A673 (cell line): ENCODE results near the gene KLF16. TPM values are rescaled to one million over a fixed set of nuclear protein-coding genes. Genes with fewer than 3 reads are reported as not detected.

Experiments used
- BruUV-seq: library from RNA; stranded (reverse); fragments of 400-500 nt; replicated peaks from 2 replicates; lab custom pipeline; 2021; lab: Mats Ljungman, UMichigan
- CTCF ChIA-PET: fragments of 300-600 bp; sonication (Branson Sonifier 250); formaldehyde crosslinking; loops from one replicate; lab custom pipeline; 2022; ENCODE audit warnings: antibody characterized with exemption; lab: Charles Lee
- POLR2A ChIA-PET: fragments of 300-600 bp; sonication (Branson Sonifier 250); formaldehyde crosslinking; loops from one replicate; lab custom pipeline; 2022; ENCODE audit warnings: antibody characterized with exemption; ENCODE audit not compliant: low non-redundant PET; lab: Charles Lee
- DNase-seq: peaks from one replicate; pipeline ENCODE4 v3.0.0-alpha.2; 2015; ENCODE audit warnings: low spot score
- H3K27ac ChIP-seq: fragments of 200-600 bp; sonication (generic); 2 replicates; pipeline ENCODE4 v1.5.1; 2016; ENCODE audit warnings: mixed run types, low read depth, mild to moderate bottlenecking, mixed read lengths, antibody characterized with exemption, low read length; ENCODE audit not compliant: poor library complexity, severe bottlenecking
- H3K27me3 ChIP-seq: fragments of 200-600 bp; sonication (generic); replicated peaks from 2 replicates; pipeline ENCODE4 v1.6.1; 2017; ENCODE audit warnings: mixed run types, low read depth, mild to moderate bottlenecking, mixed read lengths, antibody characterized with exemption, low read length; ENCODE audit not compliant: insufficient read depth, poor library complexity
- H3K36me3 ChIP-seq: fragments of 200-600 bp; sonication (generic); 2 replicates; pipeline ENCODE4 v1.6.1; 2016; ENCODE audit warnings: mixed run types, mild to moderate bottlenecking, mixed read lengths, antibody characterized with exemption, low read length; ENCODE audit not compliant: insufficient read depth, poor library complexity, severe bottlenecking
- H3K4me1 ChIP-seq: fragments of 200-600 bp; sonication (generic); 2 replicates; pipeline ENCODE4 v1.6.1; 2017; ENCODE audit warnings: mixed run types, mild to moderate bottlenecking, mixed read lengths, antibody characterized with exemption, low read length; ENCODE audit not compliant: insufficient read depth, poor library complexity, severe bottlenecking
- H3K4me3 ChIP-seq: fragments of 200-600 bp; sonication (generic); 2 replicates; pipeline ENCODE4 v1.5.1; 2016; ENCODE audit warnings: low read depth, mixed run types, mild to moderate bottlenecking, mixed read lengths, low read length; ENCODE audit not compliant: poor library complexity, severe bottlenecking
- H3K9me3 ChIP-seq: fragments of 200-600 bp; sonication (generic); 2 replicates; pipeline ENCODE4 v1.6.1; 2016; ENCODE audit warnings: mixed run types, low read depth, mild to moderate bottlenecking, mixed read lengths, antibody characterized with exemption, low read length; ENCODE audit not compliant: poor library complexity, severe bottlenecking
- CTCF ChIP-seq: fragments of 300-800, 200-600 bp; sonication (generic); conservative IDR thresholded peaks from 2 replicates; pipeline ENCODE4 v1.5.1; 2017; ENCODE audit warnings: low read depth, mild to moderate bottlenecking, antibody characterized with exemption, low read length, moderate library complexity, mixed read lengths
- EZH2 ChIP-seq: fragments of 200-600 bp; sonication (generic); IDR thresholded peaks from 2 replicates; pipeline ENCODE4 v1.6.1; 2017; ENCODE audit warnings: borderline replicate concordance, low read depth, mild to moderate bottlenecking, mixed read lengths, antibody characterized with exemption, low read length; ENCODE audit not compliant: poor library complexity, severe bottlenecking
- intact Hi-C: fragments of 100-400 bp; cut with micrococcal nuclease; formaldehyde crosslinking; loops from one replicate; pipeline ENCODE4 v1.10.0; 2022; ENCODE audit not compliant: unreplicated experiment
- total RNA-seq: library from RNA; stranded (reverse); gene quantifications from 2 replicates; pipeline ENCODE4 v1.2.3, GENCODE V29; 2021

Gene KLF16
- total RNA-seq, 1 experiment from 2014 or later, result 46.8 TPM

DNA sequence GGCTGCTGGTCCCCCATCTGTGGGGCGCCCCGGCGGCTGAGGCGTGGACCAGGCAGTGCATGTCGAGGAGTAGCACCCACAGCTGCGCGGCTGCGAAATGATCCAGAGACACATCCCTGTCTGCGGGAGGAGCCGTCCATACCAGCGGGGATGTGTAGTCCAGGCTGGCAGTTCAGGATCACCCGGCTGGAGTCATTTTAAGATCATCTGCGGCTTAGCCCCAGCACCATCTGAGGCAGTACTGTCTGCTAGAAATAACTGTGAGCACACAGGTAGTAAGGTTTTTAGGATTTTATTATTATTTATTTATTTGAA, 44.9 kb upstream of the KLF16 start:
- BruUV-seq, result no TSS peak
- no peaks in the 10 kb centered on the region for H3K27me3 ChIP-seq
- DNase-seq, result no peak
- H3K36me3 ChIP-seq, result peaks cover 16% of the 10 kb centered on the region
- no peak overlapping the region for H3K4me3 ChIP-seq
- CTCF ChIA-PET, result no interaction called here
- H3K4me1 ChIP-seq, result peaks cover 17% of the 10 kb centered on the region
- POLR2A ChIA-PET, result no interaction called here
- no peak overlapping the region for H3K27ac ChIP-seq
- TF ChIP-seq EZH2 (no peak), CTCF (no peak)
- intact Hi-C loops, result no loop called here
- no peaks in the 10 kb centered on the region for H3K9me3 ChIP-seq

DNA sequence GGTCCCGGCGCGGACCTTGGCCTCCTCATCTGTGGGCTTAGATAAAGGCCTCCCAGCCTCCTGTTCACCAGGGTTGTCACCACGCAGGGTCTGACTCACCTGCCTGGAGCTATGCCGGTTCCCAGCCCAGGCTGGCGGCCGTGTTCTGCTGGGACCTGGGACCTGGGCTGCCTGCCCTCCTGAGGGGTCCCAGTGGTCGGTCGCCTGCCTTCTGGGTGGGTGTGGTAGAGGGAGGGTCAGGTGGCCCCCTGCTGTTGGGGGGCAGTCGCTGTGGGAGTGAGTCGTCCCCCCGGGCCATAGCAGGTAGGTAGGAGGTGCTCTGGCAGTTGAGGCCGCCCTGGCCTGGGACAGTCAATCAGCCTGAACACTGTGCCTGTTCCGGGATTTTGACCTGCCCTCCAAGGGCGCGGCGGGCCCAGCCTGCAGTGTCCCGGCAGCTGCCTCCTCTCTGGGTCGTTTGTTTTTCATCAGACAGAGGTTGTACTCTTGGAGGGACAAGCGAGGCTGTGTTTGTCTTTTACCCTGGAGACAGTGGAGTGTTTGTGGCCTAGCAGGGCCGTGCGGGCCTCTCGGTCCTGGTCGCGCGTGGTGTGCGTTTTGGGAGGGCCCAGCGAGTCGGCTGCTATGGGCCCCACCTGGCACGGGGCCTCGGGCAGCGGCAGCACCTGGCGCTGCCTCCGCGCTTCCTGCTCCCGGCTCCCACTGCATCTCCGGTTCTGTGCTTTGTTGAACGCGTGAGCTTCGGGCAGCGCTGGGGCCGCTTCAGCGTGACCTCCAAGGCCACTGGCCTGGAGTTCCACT, 44.4 kb upstream of the KLF16 start:
- H3K27ac ChIP-seq, result no peak overlapping the region
- peaks cover 17% of the 10 kb centered on the region for H3K4me1 ChIP-seq
- no peak for DNase-seq
- peaks cover 11% of the 10 kb centered on the region for H3K36me3 ChIP-seq
- no TSS peak for BruUV-seq
- TF ChIP-seq CTCF, result no peak
- TF ChIP-seq EZH2, result no peak
- no peak overlapping the region for H3K4me3 ChIP-seq
- H3K9me3 ChIP-seq, result no peaks in the 10 kb centered on the region
- POLR2A ChIA-PET, result no interaction called here
- CTCF ChIA-PET, result no interaction called here
- intact Hi-C loops, result no loop called here
- H3K27me3 ChIP-seq, result no peaks in the 10 kb centered on the region

- Histone ChIP-seq H3K9me3 (no peaks in the 10 kb centered on the region), H3K4me1 (peaks cover 17% of the 10 kb centered on the region), H3K27ac (no peak overlapping the region), H3K27me3 (no peaks in the 10 kb centered on the region), H3K4me3 (no peak overlapping the region), H3K36me3 (peaks cover 6% of the 10 kb centered on the region)
- intact Hi-C loops, result no loop called here
- DNase-seq, result no peak
- BruUV-seq, result no TSS peak
- CTCF ChIA-PET, result no interaction called here
- no peak for TF ChIP-seq CTCF
- no peak for TF ChIP-seq EZH2
- POLR2A ChIA-PET, result no interaction called here
Measured at GRCh38 chr19:1906985-1907562, 43.7 kb upstream of the KLF16 start.
